ENCODE measurements around the gene TBC1D22A. TPM values are rescaled to one million over a fixed set of nuclear protein-coding genes. Genes with fewer than 3 reads are reported as not detected.

The TBC1D22A gene
- total and polyA plus RNA-seq, 9 donors, result 12.5 to 25.6 (median 18.5) TPM

DNA sequence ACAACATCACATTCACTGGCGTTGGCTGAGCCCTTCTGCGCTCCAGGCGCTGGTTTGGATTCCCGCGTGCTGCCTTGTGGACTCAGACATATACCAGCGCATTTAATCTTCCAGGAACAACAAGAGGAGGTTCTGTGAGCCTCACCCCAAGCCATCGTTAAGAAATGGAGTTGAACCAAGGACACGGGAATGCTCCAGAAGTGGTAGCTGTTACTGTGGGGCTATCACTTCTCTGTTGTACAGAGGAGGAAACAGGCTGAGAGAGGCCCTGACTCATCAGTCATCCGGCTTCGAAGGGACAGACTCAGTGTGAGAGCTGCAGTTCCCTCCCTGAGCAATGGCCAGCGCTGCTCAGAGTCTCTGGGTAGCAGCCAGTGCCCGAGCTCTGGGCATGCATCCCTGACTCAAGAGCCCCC is 291.3 kb downstream of the TBC1D22A start:
- no peaks in the 10 kb centered on the region for H3K36me3 ChIP-seq
- intact Hi-C loops (cut with DNase I), result no loop called here
- H3K4me1 ChIP-seq (ENCODE audit: insufficient read depth), result no peaks in the 10 kb centered on the region
- no peak overlapping the region for H3K4me3 ChIP-seq
- TF ChIP-seq EP300 (IDR thresholded peaks at IDR 0.05), result no peak
- TF ChIP-seq, protein P1, sequence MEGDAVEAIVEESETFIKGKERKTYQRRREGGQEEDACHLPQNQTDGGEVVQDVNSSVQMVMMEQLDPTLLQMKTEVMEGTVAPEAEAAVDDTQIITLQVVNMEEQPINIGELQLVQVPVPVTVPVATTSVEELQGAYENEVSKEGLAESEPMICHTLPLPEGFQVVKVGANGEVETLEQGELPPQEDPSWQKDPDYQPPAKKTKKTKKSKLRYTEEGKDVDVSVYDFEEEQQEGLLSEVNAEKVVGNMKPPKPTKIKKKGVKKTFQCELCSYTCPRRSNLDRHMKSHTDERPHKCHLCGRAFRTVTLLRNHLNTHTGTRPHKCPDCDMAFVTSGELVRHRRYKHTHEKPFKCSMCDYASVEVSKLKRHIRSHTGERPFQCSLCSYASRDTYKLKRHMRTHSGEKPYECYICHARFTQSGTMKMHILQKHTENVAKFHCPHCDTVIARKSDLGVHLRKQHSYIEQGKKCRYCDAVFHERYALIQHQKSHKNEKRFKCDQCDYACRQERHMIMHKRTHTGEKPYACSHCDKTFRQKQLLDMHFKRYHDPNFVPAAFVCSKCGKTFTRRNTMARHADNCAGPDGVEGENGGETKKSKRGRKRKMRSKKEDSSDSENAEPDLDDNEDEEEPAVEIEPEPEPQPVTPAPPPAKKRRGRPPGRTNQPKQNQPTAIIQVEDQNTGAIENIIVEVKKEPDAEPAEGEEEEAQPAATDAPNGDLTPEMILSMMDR (IDR thresholded peaks at IDR 0.05), result no peak
- TF ChIP-seq POLR2A (IDR thresholded peaks at IDR 0.05), result no peak
- DNase-seq, result no peak
- 81 to 84% (median 84%) methylated on average over 12 of the region's 12 CpGs for WGBS, 3 donors
- no peaks in the 10 kb centered on the region for H3K9me3 ChIP-seq
- no peaks in the 10 kb centered on the region for H3K27me3 ChIP-seq
- no peak overlapping the region for H3K27ac ChIP-seq

DNA sequence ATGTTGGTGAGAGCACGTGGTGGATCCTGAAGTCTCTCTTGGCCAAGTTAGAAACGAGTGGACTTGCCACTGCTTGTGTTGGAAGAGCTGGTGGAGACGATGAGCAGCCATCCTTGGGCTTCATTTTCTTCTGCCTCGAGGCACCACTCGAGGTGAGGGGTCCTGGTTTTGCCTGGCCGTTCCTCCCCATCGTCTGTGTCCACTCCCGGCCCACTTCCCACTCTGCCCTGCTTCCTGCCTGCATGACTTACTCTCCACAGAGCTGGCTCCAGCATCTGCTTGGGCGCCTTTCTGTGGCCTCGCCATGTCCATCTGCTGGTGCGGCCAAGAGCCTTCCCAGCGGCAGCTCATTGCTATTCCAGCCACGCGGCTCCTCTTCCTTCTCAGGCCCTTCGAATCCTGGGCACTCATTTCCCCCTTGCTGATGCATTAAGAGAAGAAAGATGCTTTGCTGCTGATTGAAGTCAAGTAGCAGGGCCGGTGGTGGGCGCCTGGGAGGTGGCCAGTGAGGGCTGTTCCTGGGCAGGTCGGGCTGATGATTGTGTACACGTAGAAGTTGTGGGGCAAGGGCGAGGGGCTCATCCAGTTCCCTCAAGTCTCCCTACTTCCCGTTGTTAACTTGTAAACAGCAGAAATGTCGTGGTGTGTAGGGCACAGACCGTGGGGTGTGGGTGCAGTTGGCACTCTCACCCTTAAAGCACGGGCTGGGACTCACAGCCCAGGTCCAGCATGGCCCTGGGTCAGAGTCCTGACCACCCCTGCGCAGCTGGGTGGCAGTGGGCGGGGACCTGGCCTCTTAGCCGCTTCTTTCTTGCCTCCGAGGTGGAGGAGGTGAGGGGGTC is 292.0 kb downstream of the TBC1D22A start:
- TF ChIP-seq POLR2A (IDR thresholded peaks at IDR 0.05), result no peak
- intact Hi-C loops (cut with DNase I), result no loop called here
- H3K27ac ChIP-seq, result no peak overlapping the region
- no peaks in the 10 kb centered on the region for H3K36me3 ChIP-seq
- no peak overlapping the region for H3K4me3 ChIP-seq
- H3K9me3 ChIP-seq, result no peaks in the 10 kb centered on the region
- 94 to 96% (median 95%) methylated on average over 28 of the region's 28 CpGs for WGBS, 3 donors
- DNase-seq, result no peak
- H3K4me1 ChIP-seq (ENCODE audit: insufficient read depth), result no peaks in the 10 kb centered on the region
- no peaks in the 10 kb centered on the region for H3K27me3 ChIP-seq

DNA sequence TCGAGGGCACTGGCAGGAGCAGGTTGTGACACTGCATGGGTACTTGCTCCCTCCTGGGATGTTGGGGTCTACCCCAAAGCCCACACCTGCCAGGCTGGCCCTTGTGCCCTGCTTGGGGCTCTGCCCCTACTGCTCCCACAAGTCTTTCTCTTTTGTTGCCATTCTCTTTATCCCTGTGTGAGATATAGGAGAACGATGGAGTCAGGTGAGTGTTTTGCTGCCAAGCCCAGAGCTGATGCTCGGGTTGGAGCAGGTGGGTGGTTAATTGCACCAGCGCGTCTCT is 292.6 kb downstream of the TBC1D22A start:
- no peak overlapping the region for H3K4me3 ChIP-seq
- H3K27ac ChIP-seq, result no peak overlapping the region
- H3K9me3 ChIP-seq, result no peaks in the 10 kb centered on the region
- TF ChIP-seq, protein P1 (IDR thresholded peaks at IDR 0.05), result no peak
- TF ChIP-seq EP300 (IDR thresholded peaks at IDR 0.05), result no peak
- no peak for TF ChIP-seq POLR2A (IDR thresholded peaks at IDR 0.05)
- intact Hi-C loops (cut with DNase I), result no loop called here
- no peaks in the 10 kb centered on the region for H3K36me3 ChIP-seq
- H3K27me3 ChIP-seq, result no peaks in the 10 kb centered on the region
- WGBS, 3 donors, result 93 to 96% (median 95%) methylated on average over 5 of the region's 5 CpGs
- DNase-seq, result no peak
- no peaks in the 10 kb centered on the region for H3K4me1 ChIP-seq (ENCODE audit: insufficient read depth)

DNA sequence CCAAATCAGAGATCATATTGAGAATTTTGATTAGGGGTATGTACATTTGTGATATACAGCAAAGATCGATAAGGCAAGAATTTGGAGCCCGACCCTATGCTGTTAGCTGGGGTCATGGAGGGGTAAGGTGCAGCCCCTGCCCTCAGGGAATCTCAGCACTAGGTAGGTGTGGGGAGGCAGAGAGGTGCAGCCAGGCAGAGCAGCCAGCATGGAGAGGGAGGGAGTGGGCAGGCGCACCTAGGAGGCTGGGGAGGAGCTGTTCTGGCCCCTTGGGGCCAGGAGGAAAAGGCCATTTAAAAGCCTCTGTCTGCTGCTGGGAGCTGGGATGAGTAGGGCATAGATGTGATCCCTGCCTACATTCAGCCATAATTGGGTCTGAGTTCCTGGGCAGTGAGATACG is 293.0 kb downstream of the TBC1D22A start:
- no peak for DNase-seq
- Histone ChIP-seq H3K27ac (no peak overlapping the region), H3K9me3 (no peaks in the 10 kb centered on the region), H3K4me3 (no peak overlapping the region), H3K36me3 (no peaks in the 10 kb centered on the region), H3K4me1 (ENCODE audit: insufficient read depth) (no peaks in the 10 kb centered on the region), H3K27me3 (no peaks in the 10 kb centered on the region)
- TF ChIP-seq, protein P1 (IDR thresholded peaks at IDR 0.05), result no peak
- no peak for TF ChIP-seq EP300 (IDR thresholded peaks at IDR 0.05)
- no peak for TF ChIP-seq POLR2A (IDR thresholded peaks at IDR 0.05)
- WGBS, 3 donors, result 95 to 97% (median 97%) methylated on average over 4 of the region's 4 CpGs
- intact Hi-C loops (cut with DNase I), result no loop called here

DNA sequence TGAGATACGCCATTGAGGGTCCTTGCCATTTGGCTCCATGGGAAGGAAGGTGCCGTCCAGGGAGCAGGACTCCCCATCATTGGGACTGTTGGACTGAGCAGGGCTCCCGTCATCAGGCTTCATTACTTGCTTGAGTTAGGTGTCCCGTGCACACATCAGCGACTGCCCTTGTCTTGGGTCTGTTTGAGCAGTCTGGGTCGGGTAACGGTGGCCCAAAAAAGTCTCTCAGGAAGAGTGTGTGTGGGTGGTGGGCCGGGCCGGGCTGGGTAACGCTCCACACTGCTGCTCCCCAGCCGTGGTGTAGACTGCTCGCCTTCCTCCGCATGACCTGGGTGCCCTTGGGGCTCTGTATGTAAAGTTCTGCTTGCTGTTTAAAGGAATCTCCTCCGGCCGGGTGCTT is 293.5 kb downstream of the TBC1D22A start:
- Histone ChIP-seq H3K4me3 (no peak overlapping the region), H3K36me3 (no peaks in the 10 kb centered on the region), H3K4me1 (ENCODE audit: insufficient read depth) (no peaks in the 10 kb centered on the region), H3K27ac (no peak overlapping the region), H3K27me3 (no peaks in the 10 kb centered on the region), H3K9me3 (no peaks in the 10 kb centered on the region)
- intact Hi-C loops (cut with DNase I), result no loop called here
- TF ChIP-seq EP300 (IDR thresholded peaks at IDR 0.05), result no peak
- TF ChIP-seq, protein P1 (IDR thresholded peaks at IDR 0.05), result no peak
- no peak for TF ChIP-seq POLR2A (IDR thresholded peaks at IDR 0.05)
- no peak for DNase-seq
- WGBS, 3 donors, result 87 to 94% (median 92%) methylated on average over 15 of the region's 15 CpGs

Data from ovary (tissue), 9 donors.